Endothelial cell (in vitro differentiated cells): ENCODE measurements around the gene FAM76B. TPM values are rescaled to one million over a fixed set of nuclear protein-coding genes. Genes with fewer than 3 reads are reported as not detected.

ENCODE experiments used
- DNase-seq: peaks from one replicate; pipeline ENCODE4 v3.0.0; 2021; ENCODE audit warnings: low spot score
- H3K27ac Mint-ChIP-seq: one replicate; pipeline ENCODE4 v1.8.0; 2021; ENCODE audit warnings: mixed read lengths, inconsistent platforms; ENCODE audit not compliant: unreplicated experiment
- H3K27me3 Mint-ChIP-seq: one replicate; pipeline ENCODE4 v1.8.0; 2021; ENCODE audit warnings: mild to moderate bottlenecking, moderate library complexity, mixed read lengths, inconsistent platforms; ENCODE audit not compliant: unreplicated experiment
- H3K36me3 Mint-ChIP-seq: one replicate; pipeline ENCODE4 v1.8.0; 2021; ENCODE audit warnings: mild to moderate bottlenecking, low read depth, mixed read lengths, inconsistent platforms; ENCODE audit not compliant: unreplicated experiment
- H3K4me1 Mint-ChIP-seq: one replicate; pipeline ENCODE4 v1.8.0; 2021; ENCODE audit warnings: mild to moderate bottlenecking, mixed read lengths, inconsistent platforms; ENCODE audit not compliant: unreplicated experiment
- H3K4me3 Mint-ChIP-seq: one replicate; pipeline ENCODE4 v1.8.0; 2021; ENCODE audit warnings: mild to moderate bottlenecking, mixed read lengths, inconsistent platforms; ENCODE audit not compliant: unreplicated experiment
- H3K9me3 Mint-ChIP-seq: one replicate; pipeline ENCODE4 v1.8.0; 2021; ENCODE audit warnings: mixed read lengths, inconsistent platforms; ENCODE audit not compliant: unreplicated experiment
- total RNA-seq: library from RNA; stranded (reverse); fragmentation: NEBNext Ultra II Directional; extraction: Animal tissue kit (Norgen Biotek cat#: 25700); gene quantifications from one replicate; pipeline ENCODE4 v1.2.1, GENCODE V29; 2021; ENCODE audit not compliant: unreplicated experiment
- TF ChIP-seq, protein P1 (sequence below): fragments of 200-600 bp; sonication (generic); IDR thresholded peaks from one replicate; pipeline ENCODE4 v1.5.0; 2021; ENCODE audit warnings: antibody characterized with exemption; ENCODE audit not compliant: unreplicated experiment

Gene FAM76B
- total RNA-seq, 1 donor from 2014 or later: 24.2 TPM

DNA sequence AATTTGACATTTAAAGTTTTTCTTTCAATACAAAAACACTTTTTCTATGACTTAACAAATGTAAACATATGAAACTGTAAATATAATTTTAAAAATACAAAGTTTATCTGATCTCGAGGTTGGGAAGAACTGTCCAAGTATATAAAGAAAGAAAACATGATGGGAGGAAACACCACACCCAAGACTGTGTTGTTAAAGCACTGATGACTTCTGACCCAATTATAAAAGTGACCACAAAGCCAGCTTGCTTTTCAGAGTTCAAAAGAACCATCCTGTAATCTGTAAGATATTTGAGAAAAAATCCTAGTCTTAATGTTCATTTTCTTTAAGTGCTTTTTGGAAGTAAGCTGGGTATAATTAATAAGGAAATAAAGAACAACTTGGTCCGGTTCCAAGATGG lies 16.3 kb upstream of the FAM76B start:
- Mint-ChIP-seq H3K9me3 (no peaks in the 10 kb centered on the region), H3K4me1 (no peaks in the 10 kb centered on the region), H3K4me3 (no peak overlapping the region), H3K36me3 (peaks cover 29% of the 10 kb centered on the region), H3K27ac (no peak overlapping the region), H3K27me3 (no peaks in the 10 kb centered on the region)
- DNase-seq: no peak
- TF ChIP-seq, protein P1, sequence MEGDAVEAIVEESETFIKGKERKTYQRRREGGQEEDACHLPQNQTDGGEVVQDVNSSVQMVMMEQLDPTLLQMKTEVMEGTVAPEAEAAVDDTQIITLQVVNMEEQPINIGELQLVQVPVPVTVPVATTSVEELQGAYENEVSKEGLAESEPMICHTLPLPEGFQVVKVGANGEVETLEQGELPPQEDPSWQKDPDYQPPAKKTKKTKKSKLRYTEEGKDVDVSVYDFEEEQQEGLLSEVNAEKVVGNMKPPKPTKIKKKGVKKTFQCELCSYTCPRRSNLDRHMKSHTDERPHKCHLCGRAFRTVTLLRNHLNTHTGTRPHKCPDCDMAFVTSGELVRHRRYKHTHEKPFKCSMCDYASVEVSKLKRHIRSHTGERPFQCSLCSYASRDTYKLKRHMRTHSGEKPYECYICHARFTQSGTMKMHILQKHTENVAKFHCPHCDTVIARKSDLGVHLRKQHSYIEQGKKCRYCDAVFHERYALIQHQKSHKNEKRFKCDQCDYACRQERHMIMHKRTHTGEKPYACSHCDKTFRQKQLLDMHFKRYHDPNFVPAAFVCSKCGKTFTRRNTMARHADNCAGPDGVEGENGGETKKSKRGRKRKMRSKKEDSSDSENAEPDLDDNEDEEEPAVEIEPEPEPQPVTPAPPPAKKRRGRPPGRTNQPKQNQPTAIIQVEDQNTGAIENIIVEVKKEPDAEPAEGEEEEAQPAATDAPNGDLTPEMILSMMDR: no peak

DNA sequence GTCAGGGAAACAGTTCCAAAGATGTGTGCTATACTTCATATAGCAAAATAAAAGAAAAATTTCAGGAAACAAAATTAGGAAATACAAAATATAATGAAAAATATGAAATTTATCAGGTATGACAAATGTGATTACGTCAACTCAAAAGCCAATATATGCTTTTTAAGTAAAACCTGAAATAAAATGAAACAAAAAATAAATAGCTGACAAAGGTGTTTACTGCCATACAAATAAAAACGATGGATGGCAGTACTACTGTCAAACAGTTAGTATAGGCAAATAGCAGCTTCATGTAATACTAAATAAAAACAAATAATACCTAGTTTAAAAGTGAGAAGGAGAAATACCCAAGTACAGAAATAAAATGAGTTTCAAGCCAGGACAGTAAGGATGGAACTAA lies 14.4 kb upstream of the FAM76B start:
- Mint-ChIP-seq H3K4me3 (no peak overlapping the region), H3K27ac (no peak overlapping the region), H3K36me3 (peaks cover 29% of the 10 kb centered on the region), H3K9me3 (no peaks in the 10 kb centered on the region), H3K27me3 (no peaks in the 10 kb centered on the region), H3K4me1 (no peaks in the 10 kb centered on the region)
- TF ChIP-seq, protein P1: no peak
- DNase-seq: no peak

DNA sequence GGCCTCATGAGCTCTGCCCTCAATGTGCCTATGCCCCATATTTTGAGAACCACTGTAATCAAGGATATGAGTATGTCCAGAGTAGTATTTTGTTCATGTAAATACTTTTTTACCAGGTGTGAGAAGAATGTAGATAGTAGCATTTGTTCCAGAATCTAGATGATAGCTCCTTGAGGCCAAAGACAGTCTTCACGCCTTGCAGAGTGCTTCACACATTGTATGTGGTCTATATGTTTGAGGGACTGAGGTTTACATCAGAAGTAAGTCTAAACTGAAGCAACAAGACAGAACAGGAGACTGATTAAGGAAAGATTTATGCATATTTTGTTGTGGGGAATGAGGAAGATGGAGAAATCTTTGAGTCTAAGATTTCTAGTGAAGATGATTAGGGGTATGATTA lies 13.2 kb upstream of the FAM76B start:
- DNase-seq: no peak
- Mint-ChIP-seq H3K27ac (no peak overlapping the region), H3K36me3 (peaks cover 24% of the 10 kb centered on the region), H3K27me3 (no peaks in the 10 kb centered on the region), H3K9me3 (no peaks in the 10 kb centered on the region), H3K4me3 (no peak overlapping the region), H3K4me1 (no peaks in the 10 kb centered on the region)
- TF ChIP-seq, protein P1: no peak

DNA sequence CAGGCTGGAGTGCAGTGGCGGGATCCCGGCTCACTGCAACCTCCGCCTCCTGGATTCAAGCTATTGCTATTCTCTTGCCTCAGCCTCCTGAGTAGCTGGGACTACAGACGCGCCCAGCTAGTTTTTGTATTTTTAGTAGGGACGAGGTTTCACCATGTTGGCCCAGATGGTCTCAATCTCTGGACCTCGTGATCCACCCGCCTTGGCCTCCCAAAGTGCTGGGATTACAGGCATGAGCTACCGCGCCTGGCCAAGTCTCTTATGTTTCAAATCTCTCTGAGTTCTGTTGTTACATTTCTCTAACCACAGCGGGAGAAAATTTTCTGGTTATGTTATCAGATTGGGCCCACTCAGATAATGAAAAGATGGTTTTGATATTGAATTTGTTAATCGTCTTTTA lies 10.9 kb upstream of the FAM76B start:
- no peaks in the 10 kb centered on the region for H3K27me3 Mint-ChIP-seq
- no peak overlapping the region for H3K27ac Mint-ChIP-seq
- H3K4me3 Mint-ChIP-seq: no peak overlapping the region
- DNase-seq: no peak
- H3K36me3 Mint-ChIP-seq: peaks cover 7% of the 10 kb centered on the region
- no peaks in the 10 kb centered on the region for H3K9me3 Mint-ChIP-seq
- no peaks in the 10 kb centered on the region for H3K4me1 Mint-ChIP-seq
- TF ChIP-seq, protein P1: no peak

DNA sequence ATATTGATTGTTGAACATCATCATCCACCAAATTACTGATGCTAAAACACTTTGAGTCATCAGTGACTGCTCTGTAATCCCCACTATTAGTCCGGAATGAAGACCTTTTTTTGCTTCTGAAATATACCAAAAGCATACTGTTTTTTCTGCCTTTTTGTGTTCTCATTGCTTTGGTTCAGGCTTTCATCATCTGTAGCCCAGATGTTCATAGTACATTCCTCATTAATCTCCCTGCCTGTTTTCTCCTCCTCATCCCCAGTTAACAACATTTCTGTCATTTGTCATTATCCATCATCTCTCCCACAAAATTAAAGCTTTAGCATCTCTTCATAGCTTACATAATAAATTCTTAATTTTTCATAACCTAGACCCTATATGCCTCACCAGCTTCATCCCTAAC lies 10.0 kb upstream of the FAM76B start:
- Mint-ChIP-seq H3K36me3 (peaks cover 7% of the 10 kb centered on the region), H3K4me3 (no peak overlapping the region), H3K27ac (no peak overlapping the region), H3K4me1 (no peaks in the 10 kb centered on the region), H3K27me3 (no peaks in the 10 kb centered on the region), H3K9me3 (no peaks in the 10 kb centered on the region)
- DNase-seq: no peak
- TF ChIP-seq, protein P1: no peak
